CD14-positive monocyte (primary cell): ENCODE data around the gene RAC3. TPM values are rescaled to one million over a fixed set of nuclear protein-coding genes. Genes with fewer than 3 reads are reported as not detected.

Experiments
- DNase-seq, 3 donors: peaks; one replicate each; pipeline ENCODE4 v3.0.0-alpha.2; 2011 to 2022
- H2AFZ ChIP-seq: 2 replicates; pipeline ENCODE4 v1.6.0; 2012; ENCODE audit warnings: mild to moderate bottlenecking, low read depth, low read length, inconsistent platforms; ENCODE audit not compliant: insufficient read depth, poor library complexity, severe bottlenecking
- H3K27ac ChIP-seq, 2 donors: 1 replicate in 1 of 2; 2 replicates in 1 of 2; pipeline ENCODE4 v1.5.1; 2012 to 2013; ENCODE audit warnings: low read length in 2 of 2, control low read depth in 1 of 2, inconsistent platforms in 1 of 2, low read depth in 1 of 2, mild to moderate bottlenecking in 1 of 2
- H3K27me3 ChIP-seq, 2 donors: one replicate each; pipeline versions ENCODE4 v1.6.0 to v1.6.1; 2011 to 2013; ENCODE audit warnings: low read length in 2 of 2; ENCODE audit not compliant: control insufficient read depth in 2 of 2, insufficient read depth in 2 of 2
- H3K36me3 ChIP-seq, 2 donors: replicated peaks in 1 of 2; 1 replicate in 1 of 2; 2 replicates in 1 of 2; pipeline versions ENCODE4 v1.5.1 to v1.6.1; 2012 to 2013; ENCODE audit warnings: low read length in 2 of 2, control low read depth in 1 of 2, inconsistent platforms in 1 of 2, mild to moderate bottlenecking in 1 of 2; ENCODE audit not compliant: insufficient read depth in 2 of 2, control insufficient read depth in 1 of 2
- H3K4me1 ChIP-seq, 2 donors: 1 replicate in 1 of 2; 2 replicates in 1 of 2; pipeline versions ENCODE4 v1.5.1 to v1.6.1; 2012 to 2013; ENCODE audit warnings: low read length in 2 of 2, control low read depth in 1 of 2, inconsistent platforms in 1 of 2, mild to moderate bottlenecking in 1 of 2, moderate library complexity in 1 of 2; ENCODE audit not compliant: insufficient read depth in 2 of 2, control insufficient read depth in 1 of 2
- H3K4me2 ChIP-seq: replicated peaks from 2 replicates; pipeline ENCODE3; 2012; ENCODE audit warnings: low read length, moderate library complexity, mild to moderate bottlenecking; ENCODE audit not compliant: poor library complexity, severe bottlenecking; ENCODE audit errors: extremely low read depth
- H3K4me3 ChIP-seq, 3 experiments: fragments of 200-600 bp in 1 of 3; sonication (generic) in 1 of 3; replicated peaks in 1 of 3; 1 replicate in 2 of 3; 2 replicates in 1 of 3; pipeline ENCODE4 v1.5.1; 2011 to 2013; ENCODE audit warnings: low read length in 3 of 3, mild to moderate bottlenecking in 3 of 3, control low read depth in 2 of 3, low read depth in 2 of 3, inconsistent platforms in 1 of 3, moderate library complexity in 1 of 3
- H3K79me2 ChIP-seq: 2 replicates; pipeline ENCODE4 v1.6.0; 2012; ENCODE audit warnings: mild to moderate bottlenecking, control low read depth, inconsistent platforms, low read length, moderate library complexity; ENCODE audit not compliant: insufficient read depth
- H3K9ac ChIP-seq: 2 replicates; pipeline ENCODE4 v1.6.0; 2017; ENCODE audit warnings: low read length, mild to moderate bottlenecking; ENCODE audit not compliant: insufficient read depth, poor library complexity, severe bottlenecking
- H3K9me3 ChIP-seq, 2 donors: replicated peaks in 1 of 2; 1 replicate in 1 of 2; 2 replicates in 1 of 2; pipeline versions ENCODE4 v1.5.1 to v1.6.1; 2012 to 2013; ENCODE audit warnings: low read length in 2 of 2, control low read depth in 1 of 2; ENCODE audit not compliant: control insufficient read depth in 1 of 2, insufficient read depth in 1 of 2
- H4K20me1 ChIP-seq: 2 replicates; pipeline ENCODE4 v1.6.0; 2012; ENCODE audit warnings: mild to moderate bottlenecking, low read length, control low read depth, moderate library complexity; ENCODE audit not compliant: insufficient read depth
- H3K27ac Mint-ChIP-seq, 7 donors: one replicate each; pipeline ENCODE4 v1.8.0; 2020; ENCODE audit warnings: mild to moderate bottlenecking in 7 of 7, mixed read lengths in 7 of 7, moderate library complexity in 6 of 7, inconsistent platforms in 2 of 7
- H3K27me3 Mint-ChIP-seq, 3 donors: one replicate each; pipeline ENCODE4 v1.8.0; 2021 to 2022; ENCODE audit warnings: low read depth in 3 of 3, mild to moderate bottlenecking in 3 of 3, mixed read lengths in 3 of 3, moderate library complexity in 3 of 3, inconsistent platforms in 1 of 3
- H3K36me3 Mint-ChIP-seq, 2 donors: one replicate each; pipeline ENCODE4 v1.8.0; 2020; ENCODE audit warnings: mixed read lengths in 2 of 2, inconsistent platforms in 1 of 2, mild to moderate bottlenecking in 1 of 2
- H3K4me1 Mint-ChIP-seq: one replicate; pipeline ENCODE4 v1.8.0; 2020; ENCODE audit warnings: mild to moderate bottlenecking, mixed read lengths
- H3K4me3 Mint-ChIP-seq, 2 donors: one replicate each; pipeline ENCODE4 v1.8.0; 2020; ENCODE audit warnings: mild to moderate bottlenecking in 2 of 2, mixed read lengths in 2 of 2, moderate library complexity in 1 of 2
- H3K9me3 Mint-ChIP-seq, 7 donors: one replicate each; pipeline ENCODE4 v1.8.0; 2020 to 2022; ENCODE audit warnings: mixed read lengths in 7 of 7, mild to moderate bottlenecking in 6 of 7, moderate library complexity in 6 of 7, inconsistent platforms in 2 of 7
- WGBS: methylation state at CpG from one replicate; pipeline ENCODE4 v1.1.5; 2013; ENCODE audit warnings: missing lambda C conversion rate; ENCODE audit not compliant: insufficient coverage; 5-methylcytosine and 5-hydroxymethylcytosine counted together
- intact Hi-C, 2 donors: fragments of 100-400 bp; cut with micrococcal nuclease; formaldehyde crosslinking; loops; one replicate each; pipeline versions ENCODE4 v1.15.0 to v1.15.1; 2023
- polyA plus RNA-seq, 3 donors: library from polyadenylated mRNA; depleted of rRNA in 1 of 3; unstranded in 2 of 3; stranded (reverse) in 1 of 3; fragments of 300-500 nt in 2 of 3; fragments of >200 nt in 1 of 3; fragmentation: Illumina TruSeq in 2 of 3; gene quantifications; 1 replicate in 2 of 3; 2 replicates in 1 of 3; pipeline ENCODE4 v1.2.3, GENCODE V29; 2012 to 2021
- TF ChIP-seq, protein P1 (sequence below): fragments of 200-600 bp; IDR thresholded peaks from one replicate; pipeline ENCODE4 v1.8.0; 2022; ENCODE audit warnings: antibody characterized with exemption, mild to moderate bottlenecking

RAC3 gene
- polyA plus RNA-seq, 3 donors, result 1.8 TPM; not detected in 2

DNA sequence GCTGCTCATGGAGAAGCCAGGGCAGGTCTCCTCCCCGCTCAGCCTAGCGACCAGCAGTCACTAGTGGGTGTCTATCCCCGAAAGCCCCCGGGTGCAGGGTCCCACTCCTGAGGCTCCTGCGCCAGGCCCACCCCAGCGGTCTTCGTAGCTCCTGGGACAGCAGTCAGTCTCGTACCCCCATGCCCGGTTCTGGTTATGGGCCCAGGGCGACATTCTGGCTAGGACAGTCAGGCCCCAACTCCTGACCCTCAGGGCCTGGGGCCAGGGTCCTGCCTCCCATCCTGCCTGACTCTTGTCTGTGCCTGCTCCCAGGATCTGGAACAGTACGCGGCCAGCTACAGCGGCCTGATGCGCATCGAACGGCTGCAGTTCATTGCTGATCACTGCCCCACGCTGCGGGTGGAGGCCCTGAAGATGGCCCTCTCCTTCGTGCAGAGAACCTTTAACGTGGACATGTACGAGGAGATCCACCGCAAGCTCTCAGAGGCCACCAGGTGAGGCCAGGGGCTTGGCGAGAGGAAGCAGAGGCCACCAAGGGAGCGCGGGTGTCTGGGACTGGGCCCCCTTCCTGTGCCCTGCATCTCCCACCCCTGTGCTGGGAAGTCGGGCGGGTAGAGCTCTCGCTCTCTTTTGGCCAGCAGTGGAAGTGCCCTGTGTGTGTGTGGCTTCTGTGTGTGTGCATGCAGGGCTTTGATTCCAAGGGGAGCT, 22.2 kb downstream of the RAC3 start:
- H4K20me1 ChIP-seq, result peaks cover 23% of the 10 kb centered on the region
- H3K9me3 Mint-ChIP-seq, result no peaks in the 10 kb centered on the region
- H3K36me3 Mint-ChIP-seq, result peaks cover 24 to 66% of the 10 kb centered on the region in 2 donors
- H3K4me3 ChIP-seq, result no peak overlapping the region
- WGBS, result 98% methylated on average over 23 of the region's 28 CpGs
- peaks cover 24% of the 10 kb centered on the region for H3K79me2 ChIP-seq
- TF ChIP-seq, protein P1, sequence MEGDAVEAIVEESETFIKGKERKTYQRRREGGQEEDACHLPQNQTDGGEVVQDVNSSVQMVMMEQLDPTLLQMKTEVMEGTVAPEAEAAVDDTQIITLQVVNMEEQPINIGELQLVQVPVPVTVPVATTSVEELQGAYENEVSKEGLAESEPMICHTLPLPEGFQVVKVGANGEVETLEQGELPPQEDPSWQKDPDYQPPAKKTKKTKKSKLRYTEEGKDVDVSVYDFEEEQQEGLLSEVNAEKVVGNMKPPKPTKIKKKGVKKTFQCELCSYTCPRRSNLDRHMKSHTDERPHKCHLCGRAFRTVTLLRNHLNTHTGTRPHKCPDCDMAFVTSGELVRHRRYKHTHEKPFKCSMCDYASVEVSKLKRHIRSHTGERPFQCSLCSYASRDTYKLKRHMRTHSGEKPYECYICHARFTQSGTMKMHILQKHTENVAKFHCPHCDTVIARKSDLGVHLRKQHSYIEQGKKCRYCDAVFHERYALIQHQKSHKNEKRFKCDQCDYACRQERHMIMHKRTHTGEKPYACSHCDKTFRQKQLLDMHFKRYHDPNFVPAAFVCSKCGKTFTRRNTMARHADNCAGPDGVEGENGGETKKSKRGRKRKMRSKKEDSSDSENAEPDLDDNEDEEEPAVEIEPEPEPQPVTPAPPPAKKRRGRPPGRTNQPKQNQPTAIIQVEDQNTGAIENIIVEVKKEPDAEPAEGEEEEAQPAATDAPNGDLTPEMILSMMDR, result no peak
- no peak for DNase-seq
- intact Hi-C loops, result loop anchor here in 1 of 2 donors (5.0 kb wide), 1 partner anchor 44 kb away; the partner anchor contains the start of gene FASN
- H3K36me3 ChIP-seq, result peaks cover 55 to 64% of the 10 kb centered on the region in 2 donors
- H3K27ac ChIP-seq, result no peak overlapping the region
- H2AFZ ChIP-seq, result no peak overlapping the region
- peaks cover 20 to 29% of the 10 kb centered on the region in 2 donors for H3K4me1 ChIP-seq
- H3K4me3 Mint-ChIP-seq, result no peak overlapping the region
- H3K27me3 Mint-ChIP-seq, result no peaks in the 10 kb centered on the region
- no peaks in the 10 kb centered on the region for H3K9me3 ChIP-seq
- no peak overlapping the region for H3K9ac ChIP-seq
- peaks cover 19% of the 10 kb centered on the region for H3K4me1 Mint-ChIP-seq
- no peak overlapping the region for H3K4me2 ChIP-seq
- peak overlapping the region in 1 of 7 donors; percentile 5 for H3K27ac Mint-ChIP-seq
- no peaks in the 10 kb centered on the region for H3K27me3 ChIP-seq

DNA sequence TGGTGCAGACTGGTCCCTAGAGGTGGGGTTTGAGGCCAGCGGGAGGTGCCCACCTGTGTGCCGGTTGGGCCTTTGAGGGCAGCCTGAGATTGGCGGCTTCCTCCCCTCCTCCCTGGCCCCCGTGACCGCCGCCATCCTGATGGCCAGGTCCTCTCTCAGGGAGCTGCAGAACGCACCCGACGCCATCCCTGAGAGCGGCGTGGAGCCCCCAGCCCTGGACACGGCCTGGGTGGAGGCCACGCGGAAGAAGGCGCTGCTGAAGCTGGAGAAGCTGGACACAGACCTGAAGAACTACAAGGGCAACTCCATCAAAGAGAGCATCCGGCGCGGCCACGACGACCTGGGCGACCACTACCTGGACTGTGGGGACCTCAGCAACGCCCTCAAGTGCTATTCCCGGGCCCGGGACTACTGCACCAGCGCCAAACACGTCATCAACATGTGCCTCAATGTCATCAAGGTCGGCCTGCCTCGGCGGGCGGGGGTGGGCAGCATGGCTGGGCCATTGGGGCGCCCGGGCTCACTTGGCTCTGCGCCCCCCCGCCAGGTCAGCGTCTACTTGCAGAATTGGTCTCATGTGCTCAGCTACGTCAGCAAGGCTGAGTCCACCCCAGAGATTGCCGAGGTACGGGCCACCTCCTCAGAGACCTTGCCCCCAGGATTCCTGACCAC, 23.0 kb downstream of the RAC3 start:
- H2AFZ ChIP-seq, result no peak overlapping the region
- Mint-ChIP-seq H3K27ac (no peak overlapping the region), H3K4me3 (no peak overlapping the region), H3K36me3 (peaks cover 21 to 70% of the 10 kb centered on the region in 2 donors), H3K4me1 (peaks cover 19% of the 10 kb centered on the region), H3K9me3 (no peaks in the 10 kb centered on the region), H3K27me3 (no peaks in the 10 kb centered on the region)
- 96% methylated on average over 32 of the region's 38 CpGs for WGBS
- no peaks in the 10 kb centered on the region for H3K9me3 ChIP-seq
- H4K20me1 ChIP-seq, result peaks cover 27% of the 10 kb centered on the region
- no peak overlapping the region for H3K4me3 ChIP-seq
- TF ChIP-seq, protein P1, result no peak
- H3K27me3 ChIP-seq, result no peaks in the 10 kb centered on the region
- H3K4me2 ChIP-seq, result no peak overlapping the region
- H3K79me2 ChIP-seq, result peaks cover 24% of the 10 kb centered on the region
- H3K9ac ChIP-seq, result no peak overlapping the region
- peaks cover 61 to 66% of the 10 kb centered on the region in 2 donors for H3K36me3 ChIP-seq
- H3K27ac ChIP-seq, result no peak overlapping the region
- H3K4me1 ChIP-seq, result peaks cover 20 to 29% of the 10 kb centered on the region in 2 donors
- intact Hi-C loops, result loop anchor here in 1 of 2 donors (5.0 kb wide), 1 partner anchor 43 kb away; the partner anchor contains the start of gene FASN
- DNase-seq, result no peak
